GM10248 (cell line): ENCODE measurements around the gene ITGA11.

Source experiments
- CTCF ChIA-PET: fragments of 300-600 bp; sonication (Branson Sonifier 250); formaldehyde crosslinking; extraction: SDS; loops from one replicate; lab custom pipeline; 2021; ENCODE audit warnings: antibody characterized with exemption; lab: Yijun Ruan, JAX
- POLR2A ChIA-PET: fragments of 350-650 bp; sonication (Branson Sonifier 250); formaldehyde crosslinking; extraction: SDS; loops from one replicate; lab custom pipeline; 2020; ENCODE audit warnings: antibody characterized with exemption; lab: Yijun Ruan, JAX
- DNase-seq: peaks from one replicate; pipeline ENCODE4 v3.0.0; 2012; ENCODE audit errors: extremely low spot score
- CTCF ChIP-seq: IDR thresholded peaks from 2 replicates; pipeline ENCODE4 v1.5.1; 2012; ENCODE audit warnings: mild to moderate bottlenecking, low read depth; ENCODE audit errors: extremely low read depth, missing control alignments, control extremely low read depth

Gene ITGA11

GRCh38 chr15:68420186-68420684 is 11.7 kb downstream of the ITGA11 start:
- DNase-seq = no peak
- POLR2A ChIA-PET = no interaction called here
- TF ChIP-seq CTCF = no peak
- CTCF ChIA-PET = no interaction called here

- DNase-seq = no peak
- ChIA-PET CTCF (no interaction called here), POLR2A (no interaction called here)
- TF ChIP-seq CTCF = no peak
Observed at GRCh38 chr15:68419301-68420175, 12.4 kb downstream of the ITGA11 start.

- ChIA-PET POLR2A (no interaction called here), CTCF (no interaction called here)
- DNase-seq = no peak
- TF ChIP-seq CTCF = no peak
Observed at GRCh38 chr15:68418611-68419161, 13.3 kb downstream of the ITGA11 start.

GRCh38 chr15:68417897-68418296 is 14.1 kb downstream of the ITGA11 start:
- ChIA-PET POLR2A (no interaction called here), CTCF (no interaction called here)
- no peak for DNase-seq
- TF ChIP-seq CTCF = no peak

GRCh38 chr15:68417051-68417450 is 14.9 kb downstream of the ITGA11 start:
- ChIA-PET CTCF (no interaction called here), POLR2A (no interaction called here)
- TF ChIP-seq CTCF = no peak
- no peak for DNase-seq

- no peak for TF ChIP-seq CTCF
- CTCF ChIA-PET = no interaction called here
- POLR2A ChIA-PET = no interaction called here
- no peak for DNase-seq
Observed at GRCh38 chr15:68416158-68416535, 15.8 kb downstream of the ITGA11 start.
